ENCODE results near the gene TRAF1.

DNA sequence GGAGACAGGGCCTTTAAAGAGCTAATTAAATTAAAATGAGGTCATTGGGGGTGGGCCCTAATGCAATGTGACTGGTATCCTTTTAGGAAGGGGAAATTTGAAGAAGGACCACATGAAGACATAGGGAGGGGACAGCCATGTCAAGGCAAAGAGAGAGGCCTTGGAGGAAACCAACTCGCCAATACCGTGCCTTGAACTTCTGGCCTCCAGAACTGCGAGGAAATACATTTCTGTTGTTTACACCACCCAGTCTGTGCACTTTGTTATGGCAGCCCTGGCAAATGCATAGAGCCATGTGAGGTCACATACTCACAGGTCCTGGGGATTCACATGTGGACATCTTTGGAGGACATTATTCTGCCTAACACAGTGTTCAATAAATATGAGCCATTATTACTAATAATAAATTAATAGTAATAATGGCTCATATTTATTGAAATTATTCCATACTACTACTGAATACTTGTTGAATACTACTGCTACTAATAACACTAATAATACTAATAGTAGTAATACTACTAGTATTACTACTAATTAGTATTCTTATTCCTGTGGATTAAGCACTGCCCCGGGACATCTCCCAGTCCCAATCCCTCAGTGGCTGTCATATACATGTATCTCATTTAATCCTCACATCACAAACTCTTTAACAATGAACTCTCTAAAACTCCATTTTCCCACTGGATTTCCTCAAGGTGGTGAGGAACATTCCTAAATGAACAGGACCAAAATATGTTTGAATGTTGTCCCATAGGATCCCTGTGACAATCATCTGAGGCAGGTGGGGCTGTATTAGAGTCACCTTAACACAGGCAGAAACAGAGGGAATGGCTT is 8.4 kb downstream of the TRAF1 start:
- TF ChIP-seq EZH2 (IDR thresholded peaks at IDR 0.05; ENCODE audit: low read length, missing control alignments), result no peak
- TF ChIP-seq, protein P1, sequence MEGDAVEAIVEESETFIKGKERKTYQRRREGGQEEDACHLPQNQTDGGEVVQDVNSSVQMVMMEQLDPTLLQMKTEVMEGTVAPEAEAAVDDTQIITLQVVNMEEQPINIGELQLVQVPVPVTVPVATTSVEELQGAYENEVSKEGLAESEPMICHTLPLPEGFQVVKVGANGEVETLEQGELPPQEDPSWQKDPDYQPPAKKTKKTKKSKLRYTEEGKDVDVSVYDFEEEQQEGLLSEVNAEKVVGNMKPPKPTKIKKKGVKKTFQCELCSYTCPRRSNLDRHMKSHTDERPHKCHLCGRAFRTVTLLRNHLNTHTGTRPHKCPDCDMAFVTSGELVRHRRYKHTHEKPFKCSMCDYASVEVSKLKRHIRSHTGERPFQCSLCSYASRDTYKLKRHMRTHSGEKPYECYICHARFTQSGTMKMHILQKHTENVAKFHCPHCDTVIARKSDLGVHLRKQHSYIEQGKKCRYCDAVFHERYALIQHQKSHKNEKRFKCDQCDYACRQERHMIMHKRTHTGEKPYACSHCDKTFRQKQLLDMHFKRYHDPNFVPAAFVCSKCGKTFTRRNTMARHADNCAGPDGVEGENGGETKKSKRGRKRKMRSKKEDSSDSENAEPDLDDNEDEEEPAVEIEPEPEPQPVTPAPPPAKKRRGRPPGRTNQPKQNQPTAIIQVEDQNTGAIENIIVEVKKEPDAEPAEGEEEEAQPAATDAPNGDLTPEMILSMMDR (conservative IDR thresholded peaks at IDR 0.05 in 1 of 2, IDR thresholded peaks at IDR 0.05 in 1 of 2; ENCODE audit: low read depth in 1 of 2, low read length in 2 of 2), result no peak
